HG02981 (cell line): ENCODE data around the gene KCNH2.
A peak's percentile ranks its signal among the peaks of the same experiment; 100 is the strongest.

Experiments
- ATAC-seq: cut with Tn5 transposase; IDR thresholded peaks from one replicate; pipeline ENCODE4 v1.9.1; 2021; ENCODE audit warnings: mild to moderate bottlenecking, moderate library complexity; ENCODE audit not compliant: unreplicated experiment

Gene KCNH2

DNA sequence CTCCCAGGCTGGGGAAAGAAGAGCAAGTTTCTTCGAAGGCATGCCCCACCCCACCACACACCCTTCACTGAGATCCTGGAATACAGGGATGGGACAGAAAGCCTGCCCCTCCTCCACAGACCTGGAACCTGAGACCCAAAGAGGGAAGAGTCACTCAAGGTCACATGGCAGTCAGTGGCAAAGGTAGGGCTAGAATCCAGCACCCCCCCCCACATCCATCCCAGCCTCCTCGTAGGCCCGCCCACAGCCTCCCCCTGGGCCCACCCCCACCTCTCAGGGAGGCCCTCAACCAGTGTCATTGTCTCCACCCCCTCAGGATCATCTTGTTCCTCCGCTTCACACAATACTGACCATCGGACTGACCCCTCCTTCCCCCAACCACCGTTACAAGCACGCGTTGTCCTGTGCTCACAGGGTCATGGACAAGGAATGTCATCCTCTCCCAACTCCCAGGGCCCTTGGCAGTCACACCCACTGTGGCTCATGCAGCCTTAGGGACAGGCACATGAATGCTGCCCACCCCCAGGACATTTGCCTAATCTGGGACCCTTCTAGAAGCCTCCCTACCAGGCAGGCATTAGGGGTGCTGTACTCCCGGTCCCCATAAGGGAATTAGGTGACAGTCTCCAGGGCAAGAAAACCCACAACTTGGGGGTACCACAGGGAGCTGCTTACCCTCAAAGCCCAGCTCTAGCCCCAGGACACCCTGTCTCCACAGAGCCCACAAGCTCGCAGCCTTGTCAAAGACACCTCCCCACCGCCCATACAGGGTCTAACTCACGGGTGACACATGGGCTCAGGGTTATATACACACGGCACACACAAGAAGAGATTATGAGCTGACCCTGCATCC is 1.4 kb downstream of the KCNH2 start:
- no peak for ATAC-seq

DNA sequence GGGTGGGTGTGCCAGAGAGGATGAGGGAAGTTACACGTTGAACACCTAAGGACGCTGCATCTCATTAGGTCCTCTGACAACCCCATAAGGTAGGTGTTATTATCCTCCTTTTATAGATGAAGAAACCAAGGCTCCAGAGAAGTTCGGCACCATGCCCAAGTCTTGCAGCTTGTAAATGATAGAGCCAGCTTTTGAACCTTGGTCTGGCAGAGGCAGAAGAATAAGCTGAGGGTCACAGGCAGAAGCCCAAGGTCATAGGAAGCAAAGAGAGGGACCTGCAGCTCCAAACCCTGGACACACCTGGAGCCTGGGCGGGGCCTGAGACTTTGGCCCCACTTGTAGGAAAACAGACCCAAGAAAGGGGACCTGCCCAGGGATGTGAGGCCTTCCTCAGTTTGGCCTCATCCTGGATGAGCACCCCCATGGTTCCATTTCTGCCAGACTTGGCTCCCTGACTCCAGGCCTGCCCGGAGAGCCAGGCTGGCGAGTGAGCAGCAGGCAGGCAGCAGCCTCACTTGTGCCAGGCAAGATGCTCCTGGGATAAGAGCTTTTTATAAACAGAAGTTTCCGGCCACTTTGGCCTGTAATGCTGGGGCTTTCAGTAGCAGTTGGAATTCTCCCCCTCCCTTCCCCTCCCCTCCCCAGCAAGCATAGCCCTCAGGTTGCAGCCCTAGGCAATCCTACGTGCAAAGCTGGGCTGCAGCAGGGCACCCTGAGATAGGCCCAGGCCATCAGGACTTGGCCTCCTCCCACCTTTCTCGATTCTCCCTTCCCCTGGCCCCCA is 2.4 kb downstream of the KCNH2 start:
- ATAC-seq: no peak

DNA sequence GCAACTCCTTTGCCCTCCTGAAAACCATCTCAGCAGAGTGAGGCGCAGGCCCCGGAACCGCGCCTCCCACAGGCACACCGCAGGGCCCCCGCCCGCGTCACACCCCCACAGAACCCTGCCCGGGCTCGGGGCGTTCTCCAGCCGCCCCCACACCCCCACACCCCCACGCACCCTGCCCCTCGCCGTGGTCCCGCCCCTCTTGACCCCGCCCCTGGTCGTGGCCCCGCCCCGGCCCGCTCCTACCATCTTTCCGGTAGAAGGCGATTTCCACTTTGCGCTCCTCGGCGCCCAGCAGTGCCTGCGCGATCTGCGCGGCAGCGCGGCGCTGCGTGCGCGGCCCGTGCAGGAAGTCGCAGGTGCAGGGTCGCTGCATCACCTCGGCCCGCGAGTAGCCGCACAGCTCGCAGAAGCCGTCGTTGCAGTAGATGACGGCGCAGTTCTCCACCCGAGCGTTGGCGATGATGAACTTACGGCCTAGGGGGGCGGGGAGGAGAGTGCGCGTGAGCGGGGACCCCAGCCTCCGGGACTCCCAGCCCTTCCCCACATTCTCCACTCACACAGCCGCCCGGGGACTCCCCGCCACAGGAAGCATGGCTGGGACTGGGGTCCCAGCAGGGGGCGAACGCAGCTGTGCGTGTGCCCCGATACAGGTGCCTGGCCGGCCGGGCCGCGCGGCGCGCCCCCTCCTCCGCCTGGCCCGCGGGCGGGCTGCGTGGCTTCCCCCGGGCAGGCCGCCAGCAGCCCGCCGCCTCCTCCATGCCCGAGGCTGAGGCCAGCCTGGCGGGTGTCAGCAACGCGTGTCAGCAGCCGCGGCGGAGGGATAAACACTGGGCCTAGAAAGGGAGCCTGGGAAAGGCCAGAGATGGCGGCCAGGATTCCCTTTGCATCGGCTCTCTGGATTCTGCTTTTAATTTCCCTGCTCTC is 3.4 kb downstream of the KCNH2 start:
- peak; percentile 49 for ATAC-seq

DNA sequence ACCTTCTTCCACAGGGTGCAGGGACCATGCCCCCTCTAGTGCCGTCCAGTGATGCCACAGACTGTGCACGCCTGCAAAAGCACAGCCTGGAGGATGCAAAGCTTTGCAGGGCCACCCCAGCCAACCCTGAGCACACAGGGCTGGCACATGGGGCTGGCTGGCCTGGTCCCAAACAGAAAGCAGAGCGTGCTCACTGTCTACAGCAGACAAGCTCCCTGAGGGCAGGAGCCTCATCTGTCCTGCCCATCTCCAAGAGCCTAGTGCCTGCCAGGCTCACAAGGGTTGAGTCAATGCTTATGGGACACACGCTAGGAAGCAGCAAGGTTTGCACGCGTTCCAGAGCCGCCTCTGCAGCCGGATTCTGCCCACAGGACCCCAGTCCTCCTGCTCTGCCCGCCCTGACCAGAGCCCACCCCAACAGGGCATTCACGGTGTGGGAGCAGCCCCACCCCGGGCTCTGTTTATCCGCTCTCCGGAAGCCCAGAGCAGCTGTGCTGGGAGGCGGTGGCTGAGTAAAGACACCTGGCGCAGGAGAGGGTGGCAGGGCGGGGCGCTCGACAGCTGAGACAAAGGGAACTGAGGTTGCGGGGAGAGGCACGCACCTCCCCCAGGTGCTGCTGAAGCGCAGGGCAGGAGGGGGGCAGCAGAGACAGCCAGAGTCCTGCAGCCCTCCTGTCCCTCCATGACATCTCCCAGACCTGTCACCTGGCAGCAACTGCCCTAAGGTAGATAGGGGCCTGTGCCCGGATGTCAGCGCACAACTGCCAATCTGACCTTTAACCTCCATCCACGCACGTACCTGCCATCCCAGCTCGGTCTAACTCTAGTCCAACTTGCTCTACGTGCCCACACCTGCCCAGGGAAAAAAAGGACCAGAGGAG is 4.3 kb downstream of the KCNH2 start:
- ATAC-seq: no peak

DNA sequence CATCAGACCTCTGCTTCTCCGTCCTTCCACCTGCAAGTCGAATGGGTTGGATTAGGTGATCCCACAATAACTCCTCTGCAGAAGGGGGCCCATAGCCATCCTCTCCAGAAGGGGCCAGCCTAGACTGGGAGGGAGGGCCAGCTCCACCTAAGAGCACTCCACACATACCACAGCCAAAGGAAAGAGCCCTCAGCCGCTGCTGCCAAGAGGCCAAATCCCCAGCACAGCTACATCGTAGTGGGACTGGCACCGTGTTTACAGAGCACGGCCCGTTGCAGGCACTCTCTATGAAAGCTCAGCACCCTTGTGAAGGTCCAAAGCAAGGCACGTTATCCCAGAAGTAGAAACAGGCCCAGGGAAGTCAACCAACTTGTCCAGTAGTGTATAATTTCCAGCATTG is 5.4 kb downstream of the KCNH2 start:
- no peak for ATAC-seq

DNA sequence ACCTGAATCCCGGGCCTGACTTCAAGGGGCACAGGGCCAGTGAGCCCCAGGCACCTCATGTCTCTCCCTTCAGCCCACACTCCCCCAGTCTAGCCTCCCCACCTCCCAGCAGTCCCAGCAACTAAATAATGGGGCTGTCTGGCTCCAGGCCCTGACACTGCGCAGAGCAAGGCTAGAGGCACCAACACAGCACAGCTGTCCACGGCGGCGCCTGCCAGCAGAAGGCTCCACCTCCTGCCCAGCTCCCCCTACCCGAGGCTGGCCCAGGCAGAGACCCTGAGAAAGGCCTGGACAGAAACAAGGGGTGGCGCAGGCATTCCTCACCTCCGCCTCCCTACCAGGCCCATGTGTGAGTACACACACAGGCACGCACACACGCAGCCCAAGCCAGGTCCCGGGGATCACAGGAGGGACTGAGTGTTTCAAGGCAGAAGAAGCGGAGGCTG is 6.1 kb downstream of the KCNH2 start:
- no peak for ATAC-seq

DNA sequence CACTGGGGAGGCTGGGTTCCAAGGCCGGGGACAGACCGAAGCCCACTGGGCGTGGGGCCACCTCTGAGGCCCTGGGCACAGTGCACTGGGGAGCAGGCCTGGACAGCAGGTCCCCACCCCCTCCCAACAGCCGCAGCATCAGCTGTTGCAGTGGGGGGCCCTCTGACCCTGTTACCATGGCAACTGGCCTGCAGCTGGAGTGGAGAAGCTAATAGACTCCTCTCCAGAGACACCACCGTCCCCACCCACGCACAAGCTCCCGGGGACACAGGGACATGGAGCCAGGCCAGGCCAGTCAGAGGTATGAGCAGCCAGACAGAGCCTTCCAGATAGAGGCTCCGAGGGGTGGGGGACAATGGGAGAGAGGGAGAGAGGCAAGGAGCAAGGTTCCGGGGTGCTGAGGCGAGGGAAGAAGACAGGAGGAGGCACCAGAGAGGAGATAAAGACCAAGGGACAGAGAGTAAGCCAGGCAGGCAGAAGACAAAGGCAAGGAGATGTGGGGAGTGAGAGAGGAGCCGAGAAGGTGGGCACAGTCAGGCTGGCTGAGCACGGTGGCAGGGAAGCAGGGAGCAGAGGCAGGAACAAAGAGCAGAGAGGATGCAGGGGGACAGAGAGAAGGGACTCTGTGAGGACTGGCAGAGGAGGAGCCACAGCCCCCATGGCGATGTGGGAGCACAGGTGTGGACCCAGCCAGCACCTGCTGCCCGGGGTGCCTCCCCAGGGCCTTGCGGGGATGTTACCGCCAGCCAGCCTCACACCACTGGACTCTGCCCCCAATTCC is 6.7 kb downstream of the KCNH2 start:
- ATAC-seq: no peak

DNA sequence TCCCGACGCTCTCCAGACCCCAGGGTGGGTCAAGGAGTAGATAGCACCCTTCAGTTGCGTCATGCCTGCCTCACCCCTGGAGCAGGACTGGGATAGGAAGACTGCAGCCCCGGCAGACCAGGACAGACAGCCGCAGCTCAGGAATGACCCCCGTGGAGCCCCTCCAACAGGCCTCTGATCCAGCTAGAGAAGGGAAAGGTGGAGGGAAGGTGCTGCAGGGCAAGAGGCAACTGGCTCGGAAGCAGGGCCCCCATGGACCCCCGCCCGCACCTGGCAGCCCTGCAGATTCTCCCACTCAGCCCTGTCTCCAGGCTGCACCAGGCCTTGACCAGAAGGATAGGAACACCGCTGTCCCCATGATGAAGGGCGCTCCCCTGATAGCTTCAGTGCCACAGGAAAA is 7.7 kb downstream of the KCNH2 start:
- no peak for ATAC-seq

DNA sequence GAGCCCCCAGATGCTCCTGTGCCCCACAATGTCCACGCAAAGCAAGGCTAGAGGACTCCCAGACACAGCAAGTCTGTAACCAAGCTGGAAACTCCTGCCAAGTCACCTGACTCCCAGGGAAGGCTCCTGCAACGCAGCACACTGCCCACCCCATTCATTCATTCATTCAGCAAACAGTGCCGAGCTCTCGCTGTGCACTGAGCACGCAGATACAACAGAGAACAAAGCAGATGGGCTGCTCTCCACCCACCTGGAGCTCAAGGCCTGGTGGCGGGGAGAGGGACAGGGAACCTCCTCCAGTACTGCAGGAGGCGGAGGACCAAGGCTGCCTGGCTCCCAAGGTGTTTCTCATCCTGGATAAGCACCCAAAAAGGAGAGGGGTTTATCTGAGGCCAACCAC is 8.6 kb downstream of the KCNH2 start:
- ATAC-seq: no peak

DNA sequence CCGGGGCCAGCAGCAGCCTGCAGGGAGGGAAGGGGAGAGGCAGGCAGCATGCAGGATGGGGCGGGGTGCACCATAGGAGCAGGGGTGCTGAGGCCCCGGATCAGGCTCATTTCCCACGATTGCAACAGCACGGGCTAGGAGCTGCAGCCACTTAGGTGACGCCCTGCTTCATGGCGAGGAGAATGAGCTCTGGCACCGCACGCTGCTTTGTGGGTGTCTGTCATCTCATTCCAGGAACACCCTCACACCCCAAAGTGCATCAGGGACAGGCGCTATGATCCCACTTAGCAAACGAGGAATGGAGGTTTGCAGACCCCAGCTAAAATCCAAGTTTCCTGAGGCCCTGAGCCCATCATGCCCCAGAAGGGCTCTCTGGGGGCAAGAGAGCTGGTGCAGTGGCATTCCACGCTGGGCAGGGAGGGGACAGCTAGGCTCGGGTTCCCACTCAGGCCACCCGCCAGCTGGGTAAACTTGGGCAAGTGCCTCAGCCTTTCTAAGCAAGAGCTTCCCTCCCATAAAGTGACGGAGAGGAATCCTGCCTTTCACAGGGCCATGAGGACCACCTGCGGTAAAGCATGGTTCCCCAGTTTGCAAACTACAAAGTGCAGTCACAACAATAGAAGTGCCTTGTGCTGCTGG is 9.3 kb downstream of the KCNH2 start:
- ATAC-seq: no peak

DNA sequence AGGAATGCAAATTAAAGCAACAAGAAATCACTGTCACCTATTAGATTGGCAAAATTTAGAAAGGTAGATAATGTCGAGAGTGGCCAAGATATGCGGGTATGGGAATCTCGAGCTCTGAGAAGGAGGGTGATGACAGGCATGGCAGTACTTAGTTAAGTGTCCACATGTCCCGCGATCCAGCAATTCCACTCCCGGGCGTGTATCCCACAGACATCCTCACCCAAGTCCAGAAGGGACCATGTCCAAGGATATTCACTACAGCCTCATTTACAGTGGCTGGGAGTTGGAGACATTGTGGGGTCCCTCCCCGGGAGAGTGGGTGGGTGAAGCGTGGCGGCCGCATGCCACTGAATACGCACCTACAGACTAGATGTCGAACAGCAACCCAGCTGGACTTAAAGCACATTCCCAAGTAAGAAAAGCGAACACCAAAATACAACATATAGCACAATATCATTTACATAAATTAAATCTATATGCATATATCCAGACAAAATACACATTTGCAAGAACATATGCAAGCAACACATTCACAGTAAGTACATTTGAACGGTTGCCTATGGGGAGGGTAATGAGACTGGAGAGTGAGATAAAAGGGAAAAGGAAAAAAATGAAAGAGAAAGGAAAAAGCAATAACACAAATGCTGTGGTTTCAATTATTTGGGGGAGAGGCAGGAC is 9.9 kb downstream of the KCNH2 start:
- no peak for ATAC-seq

DNA sequence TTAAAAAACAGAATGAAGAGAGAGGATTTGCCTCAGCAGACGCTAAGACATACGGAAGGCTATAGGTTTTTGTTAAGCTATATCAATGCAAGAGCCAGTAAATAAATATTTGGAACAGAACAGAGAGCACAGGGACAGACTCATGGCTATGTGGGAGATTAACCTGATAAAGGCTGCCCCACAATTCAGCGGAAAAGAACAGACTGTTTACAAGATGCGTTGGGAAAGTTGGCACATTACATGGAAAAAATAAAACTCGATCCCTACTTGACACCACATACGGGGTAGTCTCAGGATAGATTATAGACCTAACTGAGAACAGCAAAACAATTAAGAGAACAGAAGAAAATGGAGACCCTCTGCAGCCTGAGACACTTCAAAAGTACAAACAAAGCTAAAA is 10.8 kb downstream of the KCNH2 start:
- ATAC-seq: no peak

DNA sequence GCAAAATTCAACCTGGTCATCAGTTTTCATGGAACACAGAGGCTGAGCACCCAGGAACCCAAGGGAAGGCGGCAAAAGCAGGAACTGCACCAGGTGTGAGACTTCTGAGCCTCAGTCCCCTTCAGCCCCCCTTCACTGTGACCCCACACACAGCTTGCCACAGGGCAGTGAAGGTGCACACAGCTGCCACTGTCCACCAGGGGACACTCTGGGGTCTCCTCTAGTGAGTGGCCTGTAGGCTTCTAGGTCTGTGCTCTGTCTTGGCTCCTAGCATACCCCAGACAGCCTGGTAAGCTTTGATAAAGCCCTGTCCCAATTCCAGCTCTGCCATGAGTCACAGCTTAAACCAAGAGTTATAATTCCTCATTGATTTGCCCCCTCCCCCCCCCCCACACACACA is 12.1 kb downstream of the KCNH2 start:
- ATAC-seq: no peak

DNA sequence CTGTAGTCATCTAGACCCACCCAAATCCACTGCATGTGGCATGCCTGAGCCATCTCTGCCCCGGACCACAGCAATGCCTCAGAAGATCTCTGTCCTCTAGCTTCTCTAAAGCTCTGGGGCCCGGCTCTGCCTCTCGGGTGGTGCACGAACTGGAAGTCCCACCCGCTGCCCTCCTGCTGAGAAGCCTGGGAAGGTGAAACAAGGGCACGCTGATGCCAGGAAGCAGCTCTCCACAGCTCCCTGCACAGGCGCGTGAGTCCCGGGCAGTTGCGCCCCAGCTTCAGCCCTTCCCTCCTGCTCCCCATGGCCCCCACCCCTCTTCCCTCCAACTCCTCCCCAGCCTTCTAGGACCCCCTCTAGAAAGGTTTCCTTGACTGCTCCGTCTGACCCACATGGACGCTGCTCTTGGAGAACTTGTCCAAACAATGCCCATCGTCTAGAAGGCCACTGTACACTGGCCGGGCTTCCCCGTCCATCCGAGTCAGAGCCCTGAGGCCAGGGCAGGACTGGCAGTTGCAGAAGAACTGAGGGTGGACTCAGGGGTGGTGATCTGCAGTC is 12.8 kb downstream of the KCNH2 start:
- no peak for ATAC-seq

DNA sequence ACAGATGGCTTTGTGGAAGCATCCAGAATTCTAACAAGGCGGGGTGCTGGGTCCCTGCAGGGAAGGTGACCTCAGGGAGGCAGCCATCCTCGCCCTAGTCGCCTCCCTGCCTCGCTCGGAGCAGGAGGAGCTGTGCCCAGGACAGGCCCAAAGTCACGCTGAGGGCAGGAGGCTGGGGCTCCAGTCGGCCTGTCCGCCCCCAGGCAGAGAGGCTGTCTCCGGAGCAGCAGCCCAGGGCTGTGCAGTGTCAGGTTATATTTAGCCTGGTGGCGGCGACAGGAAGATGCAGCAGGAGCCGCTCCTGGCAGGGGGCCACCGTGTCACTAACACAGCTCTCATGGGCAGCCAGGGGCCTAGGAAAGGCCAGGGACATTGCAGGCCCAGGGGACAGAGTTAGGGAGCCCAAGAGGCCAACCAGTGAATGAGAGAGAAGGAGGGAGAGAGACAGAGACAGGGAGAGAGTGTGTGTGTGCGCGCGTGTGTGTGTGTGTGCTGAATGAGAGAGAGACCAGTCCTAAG is 13.5 kb downstream of the KCNH2 start:
- no peak for ATAC-seq

DNA sequence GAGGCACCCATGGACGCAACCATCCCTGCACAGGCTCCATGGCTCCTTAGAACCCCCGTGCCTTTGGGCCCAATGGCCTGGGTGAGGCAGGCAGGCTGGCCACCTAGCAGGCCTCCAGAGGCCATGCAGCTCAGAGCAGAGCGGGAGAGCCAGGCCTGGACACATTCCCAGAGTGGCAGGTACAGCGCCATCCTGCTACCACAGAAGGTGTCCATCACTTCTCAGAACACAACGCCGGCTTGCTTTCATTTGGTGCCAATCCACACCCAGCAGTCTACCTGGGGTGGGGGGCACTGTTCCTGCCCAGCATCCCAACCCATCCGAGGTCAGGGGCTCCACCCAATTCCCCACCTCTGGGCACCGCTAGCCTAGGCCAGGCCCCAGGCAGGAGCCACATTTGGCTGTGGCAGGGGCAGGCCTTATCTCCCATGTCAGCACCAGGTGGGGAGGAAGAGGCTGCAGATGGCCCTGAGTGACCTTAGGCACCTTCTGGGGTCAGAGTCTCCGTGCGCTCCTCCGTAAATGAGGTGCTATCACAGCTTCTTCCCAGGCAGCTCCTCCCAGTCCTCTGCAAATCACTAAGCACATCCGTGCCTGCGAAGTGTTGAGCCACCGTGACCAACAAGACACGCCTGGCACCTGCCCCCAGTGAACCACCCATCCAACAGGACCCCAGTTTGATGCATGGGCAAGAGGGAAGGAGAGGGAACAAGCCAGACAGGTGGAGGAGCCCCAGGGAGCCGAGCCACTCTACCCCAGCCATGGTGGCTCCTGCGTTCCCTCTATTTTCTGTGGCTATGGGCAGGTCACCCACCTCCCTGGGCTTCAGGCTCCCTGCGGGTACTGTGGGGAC is 14.2 kb downstream of the KCNH2 start:
- no peak for ATAC-seq
